NOMO-1 treated with dmso at 0.1 percent for 144 hours (cell line): ENCODE measurements around the gene SPINDOC.
"Not testable (repeated sequence)": the region's sequence is repeated elsewhere in the genome, so short reads cannot be mapped to it uniquely, and the experiment has no call there.

ENCODE experiments used
- DNase-seq: peaks from one replicate; lab custom pipeline; 2025; ENCODE audit not compliant: unreplicated experiment; lab: John Stamatoyannopoulos, UW

The SPINDOC gene

DNA sequence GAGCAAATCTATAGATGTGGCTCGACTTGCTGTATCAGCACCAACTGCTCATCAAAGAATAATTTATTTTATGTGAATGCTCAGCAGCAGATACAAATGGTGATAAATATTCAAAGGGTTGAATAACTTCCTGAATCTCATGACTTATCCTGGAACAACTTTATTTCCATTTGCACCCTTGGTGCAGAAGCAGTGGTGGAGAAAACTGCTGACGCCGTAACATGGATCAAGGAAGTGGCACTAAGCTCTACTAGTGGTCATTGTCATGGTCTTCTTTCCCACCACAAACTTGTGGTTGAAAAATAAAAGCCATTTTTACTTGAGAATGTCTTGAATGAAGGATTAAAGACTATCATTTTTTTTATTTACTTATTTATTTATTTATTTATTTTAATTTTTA, 40.2 kb downstream of the SPINDOC start:
- DNase-seq, result no peak

DNA sequence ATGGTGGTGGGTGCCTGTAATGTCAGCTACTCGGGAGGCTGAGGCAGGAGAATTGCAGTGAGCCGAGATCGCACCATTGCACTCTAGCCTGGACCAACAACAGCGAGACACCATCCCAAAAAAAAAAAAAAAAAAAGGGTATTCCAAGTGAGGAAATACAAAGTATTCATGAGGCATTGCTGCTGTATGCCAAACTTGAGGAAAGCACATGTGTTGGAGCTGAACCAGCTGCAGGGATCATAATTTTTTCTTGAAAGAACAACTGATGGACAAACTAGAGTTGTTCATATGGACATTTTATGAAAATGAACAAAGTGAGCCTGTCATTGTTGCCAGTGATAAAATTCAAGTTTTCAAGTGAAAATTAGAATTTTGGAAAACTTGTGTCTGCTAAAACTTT, 41.4 kb downstream of the SPINDOC start:
- no peak for DNase-seq

DNA sequence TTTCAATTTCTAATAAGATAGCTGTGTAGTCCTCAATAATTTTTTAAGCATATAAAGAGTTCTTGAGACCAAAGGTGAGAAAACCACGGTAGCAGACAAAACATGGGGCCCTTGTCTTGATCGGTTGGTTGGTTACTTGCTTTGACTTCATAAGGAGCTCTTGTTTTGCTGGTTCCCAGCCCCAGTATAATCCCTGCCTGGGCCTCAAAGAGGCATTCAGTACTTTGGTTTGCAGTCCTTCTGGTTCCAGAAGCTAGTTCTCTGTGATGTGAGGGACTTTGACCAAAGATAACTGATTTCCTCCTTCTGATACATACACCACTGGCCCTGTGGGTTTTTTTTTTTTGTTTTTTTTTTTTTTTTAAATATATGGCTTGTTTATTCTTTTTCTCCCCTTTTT, 42.7 kb downstream of the SPINDOC start:
- DNase-seq, result no peak

DNA sequence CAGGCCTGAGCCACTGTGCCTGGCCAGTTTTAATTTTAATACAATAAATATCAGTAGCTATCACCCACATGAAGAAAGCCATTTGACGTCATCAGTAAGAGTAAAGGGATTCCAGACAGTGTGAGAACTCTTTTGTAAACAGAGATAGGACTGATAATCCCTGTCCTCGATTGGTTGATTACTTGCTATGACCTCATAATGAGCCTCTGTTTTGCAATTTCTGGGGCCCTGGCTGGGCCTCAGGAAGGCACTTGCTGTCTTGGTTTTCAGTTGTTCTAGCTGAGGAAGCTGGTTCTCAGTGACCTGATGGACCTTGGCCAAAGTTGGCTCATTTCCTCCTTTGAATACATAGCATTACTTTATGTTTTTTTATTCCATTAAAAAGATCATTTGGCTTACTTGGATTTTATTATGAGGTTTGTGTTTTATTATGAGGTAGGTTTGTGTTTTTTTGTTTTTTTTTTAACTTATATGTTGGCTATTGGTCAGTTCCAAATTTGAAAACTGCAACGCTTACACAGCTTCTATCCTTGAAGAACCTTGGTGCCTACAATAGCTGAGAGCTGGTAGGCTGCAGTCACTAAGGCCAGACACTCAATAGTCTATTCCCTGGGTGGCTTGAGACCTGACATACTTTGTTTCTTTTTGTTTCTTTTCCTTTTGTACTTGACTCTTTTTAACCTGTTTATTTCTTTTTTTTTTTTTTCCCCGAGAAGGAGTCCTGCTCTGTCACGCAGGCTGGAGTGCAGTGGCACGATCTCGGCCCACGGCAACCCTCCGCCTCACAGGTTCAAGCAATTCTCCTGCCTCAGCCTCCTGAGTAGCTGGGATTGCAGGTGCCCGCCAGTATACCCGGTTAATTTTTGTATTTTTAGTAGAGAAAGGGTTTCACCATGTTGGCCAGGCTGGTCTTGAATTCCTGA, 45.6 kb downstream of the SPINDOC start:
- peak; percentile 66 for DNase-seq

DNA sequence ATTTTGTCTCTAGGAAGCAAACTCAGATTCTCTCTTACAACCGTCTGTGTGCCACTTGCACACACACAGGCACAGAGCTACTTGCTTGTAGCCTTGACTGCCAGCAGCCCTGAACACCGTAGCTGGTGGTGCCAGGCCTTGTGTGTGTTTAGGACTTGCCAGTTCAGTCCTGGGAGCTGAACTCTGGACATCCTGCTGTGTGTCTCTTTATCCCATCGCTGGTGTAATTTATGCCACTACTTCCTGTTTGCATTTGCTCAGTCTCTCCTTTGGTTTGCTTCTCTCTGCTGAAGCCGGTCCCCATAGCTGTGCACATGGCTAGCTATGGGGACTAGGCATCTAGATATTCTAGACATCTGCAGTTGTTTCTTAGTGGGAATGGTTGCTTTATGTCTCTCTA, 49.7 kb downstream of the SPINDOC start:
- DNase-seq, result peak; percentile 30

DNA sequence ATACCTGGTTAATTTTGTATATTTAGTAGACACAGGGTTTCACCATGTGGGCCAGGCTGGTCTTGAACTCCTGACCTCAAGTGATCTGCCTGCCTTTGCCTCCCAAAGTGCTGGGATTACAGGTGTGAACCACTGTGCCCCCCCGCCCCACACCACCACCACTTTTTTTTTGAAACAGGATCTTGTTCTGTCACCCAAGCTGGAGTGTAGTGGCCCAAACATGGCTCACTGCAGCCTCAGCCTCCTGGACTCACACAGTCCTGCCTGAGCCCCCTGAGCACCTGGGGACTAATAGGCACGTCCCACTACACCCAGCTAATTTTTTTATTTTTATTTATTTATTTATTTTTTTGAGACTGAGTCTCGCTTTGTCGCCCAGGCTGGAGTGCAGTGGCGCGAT, 50.4 kb downstream of the SPINDOC start:
- not testable (repeated sequence) for DNase-seq

DNA sequence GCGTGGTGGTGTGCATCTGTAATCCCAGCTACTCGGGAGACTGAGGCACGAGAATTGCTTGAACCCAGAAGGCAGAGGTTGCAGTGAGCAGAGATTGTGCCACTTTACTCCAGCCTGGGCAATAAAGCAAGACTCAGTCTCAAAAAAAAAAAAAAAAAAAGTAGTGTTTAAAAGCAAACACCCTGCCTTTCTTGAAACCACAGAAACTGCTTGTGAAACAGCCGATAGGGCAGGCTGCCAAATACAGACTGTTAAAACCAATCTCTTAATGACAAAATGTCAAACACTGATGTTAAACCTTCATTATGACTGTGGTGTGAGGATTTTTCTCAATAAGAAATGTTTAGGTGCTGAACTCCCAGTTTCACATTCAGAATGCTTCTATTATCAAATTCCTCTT, 53.0 kb downstream of the SPINDOC start:
- DNase-seq, result peak; percentile 38

DNA sequence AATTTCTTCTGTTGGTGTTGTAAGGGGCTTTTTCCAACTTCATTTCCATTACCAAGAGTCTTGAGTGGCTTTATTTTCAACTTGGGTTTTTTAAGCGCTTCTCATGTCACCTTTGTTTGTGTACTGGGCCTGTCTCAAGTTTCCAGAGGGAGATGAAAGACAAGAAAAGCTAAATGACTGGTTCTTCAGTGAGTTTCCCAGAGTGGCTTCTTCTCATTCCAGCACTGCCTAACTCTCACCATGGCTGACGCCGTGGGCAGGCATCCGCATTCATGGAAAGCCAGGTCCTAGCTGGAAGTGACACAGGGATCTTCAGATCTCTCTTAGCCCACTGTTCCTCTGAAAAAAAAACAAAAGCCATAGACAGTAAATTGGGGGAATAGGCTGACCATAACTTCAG, 54.3 kb downstream of the SPINDOC start:
- no peak for DNase-seq

DNA sequence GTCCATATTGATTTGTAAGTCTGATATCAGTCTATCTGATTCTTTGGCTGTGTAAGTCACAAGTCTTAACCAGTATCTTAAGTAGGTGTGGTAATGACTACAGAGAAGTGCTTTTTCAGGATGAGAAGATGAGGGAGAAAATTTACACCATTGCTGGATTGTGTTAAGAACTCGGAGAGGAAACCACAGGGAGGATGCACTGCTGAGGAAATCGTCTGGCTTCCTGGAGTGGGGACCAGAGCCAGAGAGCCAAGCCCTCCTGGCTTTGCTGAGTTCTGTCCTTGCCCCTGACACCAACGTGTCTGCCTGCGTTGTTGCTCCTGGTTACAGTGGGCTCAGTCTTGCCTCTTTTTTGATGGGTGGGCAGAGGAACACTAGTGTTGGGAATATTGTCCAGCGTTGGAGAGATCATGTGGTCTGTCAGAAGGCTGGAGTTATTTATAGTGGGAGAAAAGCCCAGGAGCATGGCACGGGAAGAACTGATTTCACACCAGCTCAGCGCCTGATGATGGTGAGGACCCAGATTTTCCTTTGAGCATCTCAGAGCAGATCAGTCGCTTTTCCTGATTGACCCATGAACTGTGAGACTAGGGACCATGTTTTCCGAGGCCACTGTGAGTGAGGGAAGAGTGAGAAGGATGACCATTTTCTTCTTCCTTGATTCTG, 55.3 kb downstream of the SPINDOC start:
- no peak for DNase-seq

DNA sequence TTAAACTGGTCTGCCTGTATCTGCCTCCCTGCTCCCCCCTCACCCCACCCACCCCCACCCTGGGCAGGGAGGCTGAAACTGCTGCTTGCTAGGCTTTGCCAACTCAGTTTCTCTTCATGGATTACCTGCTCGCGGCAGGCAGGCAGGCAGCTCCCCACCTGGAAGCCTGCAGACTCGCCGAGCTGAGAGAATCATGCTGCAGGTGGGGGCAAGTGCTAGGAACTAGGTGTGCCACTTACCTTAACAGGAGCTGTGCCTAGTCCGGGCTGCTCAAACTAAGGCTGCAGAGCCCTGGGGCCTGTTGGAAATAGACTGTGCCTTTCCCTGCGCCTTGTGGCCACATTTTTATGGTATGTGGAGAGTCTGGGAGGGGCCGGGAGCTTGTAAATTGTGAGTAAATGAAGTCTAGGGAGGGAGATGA, 55.9 kb downstream of the SPINDOC start:
- no peak for DNase-seq

DNA sequence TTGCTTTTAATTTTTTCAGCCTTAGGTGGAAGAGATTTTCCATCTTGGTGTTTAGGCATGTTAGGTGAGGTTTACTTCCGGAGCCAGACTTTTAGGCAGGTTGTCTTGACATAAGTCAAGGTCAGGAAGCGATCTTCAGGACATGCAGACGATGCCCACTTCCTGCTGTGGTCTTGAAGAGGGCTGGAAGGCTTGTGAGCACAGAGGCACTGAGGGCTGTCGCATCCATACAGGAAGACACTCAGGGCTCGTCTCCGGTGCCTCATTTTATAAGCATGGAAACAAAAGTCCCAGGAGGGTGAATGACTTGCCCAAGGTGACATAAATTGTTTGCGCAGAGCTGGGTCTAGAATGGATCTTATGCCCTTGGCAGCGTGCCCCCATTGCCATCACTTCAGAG, 56.4 kb downstream of the SPINDOC start:
- DNase-seq, result no peak

DNA sequence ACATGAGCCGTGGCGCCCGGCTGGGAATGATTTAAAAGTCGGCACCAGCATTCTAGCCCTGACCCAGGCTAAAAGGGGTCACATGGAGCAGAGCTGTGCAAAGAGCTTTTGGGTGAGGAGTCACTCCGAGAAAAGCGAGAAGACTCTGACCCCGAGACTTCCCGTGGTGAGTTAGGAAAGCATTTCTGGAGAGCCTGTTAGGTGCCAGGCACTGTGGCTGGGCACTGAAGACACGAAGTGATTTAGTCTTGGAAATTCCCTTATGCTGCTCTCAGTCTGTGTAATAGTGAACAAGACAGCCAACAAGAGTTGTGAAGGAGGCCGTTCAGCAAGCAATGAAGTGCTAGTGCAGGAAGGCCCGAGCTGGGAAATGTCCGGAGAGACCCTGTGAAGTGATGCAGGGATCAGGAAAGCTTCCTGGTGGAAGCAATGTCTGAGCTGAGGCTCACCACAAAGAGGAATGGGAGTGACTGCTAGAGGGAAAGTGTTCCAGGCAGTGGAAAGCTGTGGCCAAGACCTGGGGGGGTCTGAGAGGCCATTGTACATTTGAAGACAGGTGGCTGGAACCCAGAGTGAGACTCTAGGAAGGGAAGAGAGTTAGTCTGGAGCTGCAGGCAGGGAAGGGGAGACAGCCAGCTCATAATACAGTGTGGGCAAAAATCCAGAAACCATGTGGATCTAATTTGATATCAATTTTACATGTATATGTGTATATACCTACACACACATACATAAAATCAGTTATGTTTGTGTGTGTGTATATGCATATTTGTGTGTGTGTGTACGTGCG, 57.3 kb downstream of the SPINDOC start:
- DNase-seq, result no peak

DNA sequence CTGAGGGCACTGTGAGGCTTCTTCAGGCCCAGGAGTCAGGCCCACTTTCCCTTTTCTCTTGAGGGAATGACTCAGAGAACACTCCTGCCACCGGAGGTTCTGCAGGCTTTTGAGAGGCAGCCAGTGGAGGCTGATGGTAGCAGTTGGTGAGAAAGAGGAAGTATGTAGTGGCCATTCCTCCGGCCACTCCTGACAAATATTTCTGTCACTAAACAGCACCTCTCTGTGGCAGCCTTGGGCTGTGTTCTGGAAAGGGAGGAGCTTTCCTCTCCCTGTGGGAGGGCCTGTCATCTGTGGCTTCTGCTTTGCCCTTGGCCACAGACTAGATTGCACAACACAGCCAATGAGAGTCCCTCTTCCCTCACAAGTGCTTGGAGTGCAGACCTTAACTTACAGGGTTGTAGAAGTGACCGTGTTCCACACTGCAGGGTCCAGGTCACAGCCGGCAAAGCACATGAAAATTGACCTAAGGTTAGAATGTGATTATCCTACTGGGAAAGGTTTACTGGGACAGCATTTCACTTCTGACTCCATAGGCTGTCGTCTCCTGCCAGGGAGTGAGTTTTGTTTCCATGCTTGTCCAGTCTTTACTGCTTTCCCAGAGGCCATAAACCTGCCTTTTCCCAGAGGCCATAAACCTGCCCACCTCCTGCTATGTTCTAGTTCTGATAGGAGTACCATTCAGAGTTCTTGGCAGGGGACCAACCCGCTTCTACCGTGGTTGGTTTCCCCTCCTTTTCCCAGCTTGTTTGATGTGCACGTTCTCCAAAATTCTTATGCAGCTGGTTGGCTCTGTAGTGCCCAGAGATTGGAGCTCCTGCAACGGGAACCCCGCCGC, 58.9 kb downstream of the SPINDOC start:
- peak; percentile 98 for DNase-seq

DNA sequence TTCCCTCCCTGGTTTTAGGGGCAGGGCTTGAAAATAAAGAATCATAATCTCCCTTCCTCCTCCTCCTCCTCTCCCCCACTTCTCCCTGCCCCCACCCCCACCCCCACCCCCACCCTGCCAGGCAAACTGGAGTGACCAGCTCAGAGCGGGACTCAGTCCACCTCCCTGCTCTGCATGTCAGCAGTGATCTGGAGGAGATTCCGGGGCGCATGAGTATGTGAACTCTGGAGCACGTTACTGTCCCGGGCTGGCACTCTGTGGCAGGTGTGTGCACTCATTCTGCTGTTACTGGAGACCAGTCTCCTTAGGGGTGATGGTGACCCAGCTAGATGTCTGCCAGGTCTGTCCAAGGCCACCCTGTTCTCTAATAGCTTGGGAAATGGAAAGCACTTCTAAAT, 59.5 kb downstream of the SPINDOC start:
- no peak for DNase-seq

DNA sequence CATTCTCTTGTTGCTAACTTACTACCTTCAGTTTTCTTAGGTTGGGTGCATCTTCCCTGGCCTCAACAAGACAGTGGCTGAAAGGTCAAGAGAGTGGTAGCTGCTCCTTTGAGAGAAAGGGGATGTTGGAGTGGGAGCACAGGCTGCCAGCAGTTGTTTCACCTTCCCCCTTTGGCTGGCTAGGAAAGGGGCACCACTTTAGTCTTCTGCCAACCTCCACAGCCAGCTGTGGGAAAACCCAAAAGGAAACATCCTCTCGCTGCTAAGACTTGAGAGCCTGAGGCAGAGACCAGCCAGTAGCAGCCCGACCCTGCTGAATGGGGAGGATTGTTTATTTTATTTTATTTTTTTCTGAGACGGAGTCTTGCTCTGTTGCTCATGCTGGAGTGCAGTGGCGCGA, 60.1 kb downstream of the SPINDOC start:
- DNase-seq, result no peak

DNA sequence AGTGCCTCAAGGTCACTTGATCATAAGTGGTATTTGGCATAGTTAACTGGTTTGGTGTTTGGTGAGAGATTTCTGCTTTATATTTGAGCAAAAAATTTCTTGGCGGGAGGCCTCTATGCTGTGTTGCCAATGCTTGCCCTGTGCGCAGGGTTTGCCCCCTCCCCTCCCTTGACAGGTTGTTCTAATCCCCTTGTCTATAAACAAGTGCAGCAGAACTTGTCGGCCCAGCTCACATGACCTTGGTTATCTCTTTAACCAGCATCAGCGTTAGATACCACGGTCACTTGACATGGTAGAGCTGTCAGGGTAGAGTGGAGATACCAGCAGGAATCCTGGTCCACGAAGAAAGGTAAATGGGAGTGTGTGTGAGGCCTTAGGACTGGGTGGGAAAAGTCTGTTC, 61.3 kb downstream of the SPINDOC start:
- no peak for DNase-seq

DNA sequence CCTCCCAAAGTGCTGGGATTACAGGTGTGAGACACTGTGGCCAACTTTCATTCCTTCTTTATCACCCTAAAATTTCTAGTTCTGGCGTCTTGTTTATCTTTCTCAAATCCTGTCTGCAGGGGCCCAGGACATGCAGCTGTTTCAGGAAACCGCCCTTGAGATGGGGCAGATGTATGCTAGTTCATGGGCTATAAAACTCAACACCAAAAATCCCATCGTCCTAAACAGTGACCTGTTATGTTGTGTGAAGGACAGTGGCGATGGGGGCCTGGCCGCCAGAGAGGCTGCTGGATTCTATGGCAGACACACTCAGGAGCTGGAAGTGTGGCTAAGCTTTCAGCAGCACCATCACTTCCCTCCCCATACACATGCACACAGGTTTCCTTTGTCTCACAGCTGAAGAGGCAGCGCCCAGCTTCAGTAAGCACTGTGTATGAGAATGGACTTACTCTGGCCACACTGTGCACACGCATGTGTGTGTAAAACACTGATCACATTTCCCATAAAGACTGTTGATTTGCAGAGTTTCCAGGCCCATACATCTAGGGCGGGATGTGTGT, 62.3 kb downstream of the SPINDOC start:
- DNase-seq, result no peak

DNA sequence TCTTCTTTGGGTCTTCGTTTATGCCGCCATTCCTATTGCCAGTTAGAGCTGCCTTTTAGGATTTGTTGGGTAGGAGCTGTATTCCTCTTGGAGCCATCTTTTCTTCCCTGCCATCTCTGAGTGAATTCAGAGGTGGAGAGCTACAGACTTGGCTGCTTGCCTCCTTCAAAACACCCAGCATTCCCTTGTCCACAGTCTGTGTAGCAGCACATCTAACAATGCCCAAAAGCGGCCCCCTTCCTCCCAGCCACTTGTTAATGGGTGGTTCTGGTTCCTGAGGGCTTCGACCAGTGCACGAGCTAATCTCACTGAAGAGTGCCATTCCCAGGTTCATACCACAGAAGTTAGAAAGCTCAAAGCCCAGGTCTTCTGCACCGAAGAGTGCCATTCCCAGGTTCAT, 63.4 kb downstream of the SPINDOC start:
- no peak for DNase-seq
